AG04449 (cell line): ENCODE results near the gene ZNF556.

Experiments
- CTCF ChIA-PET: fragments of 350-600 bp; formaldehyde crosslinking; extraction: SDS; loops from one replicate; lab custom pipeline; 2021; ENCODE audit warnings: antibody characterized with exemption; lab: Yijun Ruan, JAX
- POLR2A ChIA-PET: fragments of 400-600, 350-600 bp; formaldehyde crosslinking; extraction: SDS; loops from one replicate; lab custom pipeline; 2020; ENCODE audit warnings: antibody characterized with exemption, inconsistent platforms; lab: Yijun Ruan, JAX
- DNase-seq: peaks from one replicate; pipeline ENCODE4 v3.0.0-alpha.2; 2010; ENCODE audit warnings: low read depth, low spot score
- H3K4me3 ChIP-seq: 2 replicates; pipeline ENCODE4 v1.5.1; 2011; ENCODE audit warnings: low read depth, mild to moderate bottlenecking, control low read depth, low read length
- CTCF ChIP-seq: IDR thresholded peaks from one replicate; pipeline ENCODE4 v1.5.1; 2011; ENCODE audit warnings: mild to moderate bottlenecking, moderate library complexity, low read length, control low read depth, inconsistent platforms; ENCODE audit not compliant: insufficient read depth; ENCODE audit errors: missing control alignments

ZNF556 gene

GRCh38 chr19:2824129-2824528, 43.0 kb upstream of the ZNF556 start:
- DNase-seq: no peak
- ChIA-PET CTCF (no interaction called here), POLR2A (no interaction called here)
- no peak overlapping the region for H3K4me3 ChIP-seq
- no peak for TF ChIP-seq CTCF

GRCh38 chr19:2827022-2827421, 40.1 kb upstream of the ZNF556 start:
- no peak for TF ChIP-seq CTCF
- POLR2A ChIA-PET: no interaction called here
- CTCF ChIA-PET: no interaction called here
- no peak overlapping the region for H3K4me3 ChIP-seq
- no peak for DNase-seq

- H3K4me3 ChIP-seq: no peak overlapping the region
- TF ChIP-seq CTCF: no peak
- CTCF ChIA-PET: interaction anchor here (1.4 kb wide), 1 partner anchor 9 kb away, joined by 6 read pairs; the partner anchor contains the start of gene ZNF554
- POLR2A ChIA-PET: no interaction called here
- DNase-seq: no peak
Measured at GRCh38 chr19:2827840-2828489, 39.2 kb upstream of the ZNF556 start.

- no peak for TF ChIP-seq CTCF
- POLR2A ChIA-PET: no interaction called here
- DNase-seq: no peak
- no peak overlapping the region for H3K4me3 ChIP-seq
- CTCF ChIA-PET: interaction anchor here (2.0 to 2.4 kb wide), 2 partner anchors 12 to 53 kb away, joined by 6 to 7 read pairs; no protein-coding TSS in a partner anchor
Measured at GRCh38 chr19:2834294-2834871, 32.8 kb upstream of the ZNF556 start.

- CTCF ChIA-PET: interaction anchor here (1.4 kb wide), 1 partner anchor 12 kb away, joined by 6 read pairs; no protein-coding TSS in a partner anchor
- H3K4me3 ChIP-seq: no peak overlapping the region
- POLR2A ChIA-PET: no interaction called here
- no peak for TF ChIP-seq CTCF
- DNase-seq: no peak
Measured at GRCh38 chr19:2837430-2837829, 29.7 kb upstream of the ZNF556 start.
